HG02678 (cell line): ENCODE data around the gene AUTS2.

Source experiments
- ATAC-seq: cut with Tn5 transposase; IDR thresholded peaks from one replicate; pipeline ENCODE4 v1.9.1; 2021; ENCODE audit warnings: mild to moderate bottlenecking, moderate library complexity; ENCODE audit not compliant: unreplicated experiment

Gene AUTS2

GRCh38 chr7:70597066-70597465, 998.8 kb downstream of the AUTS2 start:
- no peak for ATAC-seq

GRCh38 chr7:70598976-70599375, 1000.7 kb downstream of the AUTS2 start:
- no peak for ATAC-seq

GRCh38 chr7:70599446-70600190, 1001.3 kb downstream of the AUTS2 start:
- ATAC-seq = no peak

- no peak for ATAC-seq
Observed at GRCh38 chr7:70600993-70601392, 1002.7 kb downstream of the AUTS2 start.

DNA sequence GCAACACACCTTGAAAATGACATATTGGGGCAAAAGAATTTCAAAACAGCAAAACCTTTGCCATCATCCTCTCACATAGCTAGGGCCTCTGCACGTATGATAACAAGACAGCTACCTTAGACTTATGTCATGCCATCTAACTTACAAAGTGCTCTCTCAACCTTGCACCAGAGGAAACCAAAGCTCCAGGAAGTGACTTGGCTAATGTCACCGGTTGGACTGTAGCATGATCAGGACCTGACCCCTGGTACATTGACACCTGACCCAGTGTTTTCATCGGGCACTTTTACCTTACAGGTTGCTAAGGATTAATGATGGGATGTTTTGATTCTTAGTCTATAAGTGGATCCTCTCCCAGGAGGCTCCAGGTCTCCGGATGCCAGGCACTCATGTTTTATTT, 1003.8 kb downstream of the AUTS2 start:
- ATAC-seq = no peak

GRCh38 chr7:70607281-70607680, 1009.0 kb downstream of the AUTS2 start:
- ATAC-seq = no peak

DNA sequence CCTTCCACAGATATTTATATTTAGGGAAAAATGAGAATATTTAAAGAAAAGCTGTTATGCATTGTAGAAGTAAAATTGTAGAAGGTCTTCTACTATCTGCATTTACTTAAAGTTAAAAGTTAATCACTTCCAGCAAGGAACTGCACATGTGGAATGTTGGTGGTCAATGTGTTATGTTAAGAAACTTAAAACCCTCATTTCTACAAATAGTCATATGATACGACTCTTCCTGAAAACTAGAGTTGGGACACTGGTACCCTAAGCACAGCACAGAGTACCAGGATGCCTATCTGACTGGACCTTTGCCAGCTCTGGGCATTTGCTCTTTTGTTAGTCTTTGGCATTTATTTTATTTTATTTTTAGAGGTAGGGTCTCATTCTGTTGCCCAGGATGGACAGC, 1009.5 kb downstream of the AUTS2 start:
- no peak for ATAC-seq

GRCh38 chr7:70608229-70608628, 1010.0 kb downstream of the AUTS2 start:
- no peak for ATAC-seq

- no peak for ATAC-seq
Observed at GRCh38 chr7:70612811-70613210, 1014.5 kb downstream of the AUTS2 start.

GRCh38 chr7:70614237-70615045, 1016.2 kb downstream of the AUTS2 start:
- ATAC-seq = no peak

- ATAC-seq = no peak
Observed at GRCh38 chr7:70615066-70615606, 1016.9 kb downstream of the AUTS2 start.

DNA sequence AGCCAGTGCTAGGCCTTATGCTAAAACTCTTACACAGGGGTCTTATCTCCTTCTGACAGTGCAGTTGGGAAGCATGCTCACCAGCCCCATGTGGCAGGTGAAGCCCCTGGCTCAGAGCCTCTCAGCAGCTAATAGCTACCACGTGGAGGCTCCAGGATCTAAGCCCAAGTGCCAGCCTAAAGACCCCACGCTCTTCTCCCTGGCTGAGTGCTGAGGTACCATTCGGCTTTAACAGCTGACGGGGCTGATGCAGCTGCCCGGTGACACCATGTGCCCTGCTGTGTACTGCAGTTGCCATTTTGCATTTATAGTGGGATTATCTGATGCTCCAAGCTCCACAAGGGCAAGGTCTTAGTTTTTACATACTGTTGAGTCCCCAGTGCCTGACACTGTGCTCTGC, 1017.9 kb downstream of the AUTS2 start:
- ATAC-seq = no peak

DNA sequence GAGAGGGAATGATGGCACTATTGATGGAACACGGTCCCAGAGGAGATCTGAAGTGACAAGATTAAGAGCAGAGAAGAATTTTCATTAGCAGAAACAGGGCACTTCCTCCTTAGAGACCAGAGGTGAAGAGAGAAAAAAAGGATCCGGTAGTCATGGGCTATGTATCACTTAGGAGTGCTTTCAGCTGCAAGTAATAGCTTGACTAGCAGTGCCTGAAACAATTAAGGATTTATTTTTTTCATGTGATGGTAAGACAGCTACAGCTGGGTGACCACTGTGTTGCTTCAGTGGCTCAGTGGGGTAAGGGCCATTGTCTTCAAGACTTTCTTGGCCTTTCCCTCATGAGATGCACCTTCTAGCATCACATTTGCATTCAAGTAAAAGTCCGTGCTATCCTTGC, 1018.5 kb downstream of the AUTS2 start:
- ATAC-seq = no peak

- no peak for ATAC-seq
Observed at GRCh38 chr7:70618020-70618551, 1019.8 kb downstream of the AUTS2 start.

DNA sequence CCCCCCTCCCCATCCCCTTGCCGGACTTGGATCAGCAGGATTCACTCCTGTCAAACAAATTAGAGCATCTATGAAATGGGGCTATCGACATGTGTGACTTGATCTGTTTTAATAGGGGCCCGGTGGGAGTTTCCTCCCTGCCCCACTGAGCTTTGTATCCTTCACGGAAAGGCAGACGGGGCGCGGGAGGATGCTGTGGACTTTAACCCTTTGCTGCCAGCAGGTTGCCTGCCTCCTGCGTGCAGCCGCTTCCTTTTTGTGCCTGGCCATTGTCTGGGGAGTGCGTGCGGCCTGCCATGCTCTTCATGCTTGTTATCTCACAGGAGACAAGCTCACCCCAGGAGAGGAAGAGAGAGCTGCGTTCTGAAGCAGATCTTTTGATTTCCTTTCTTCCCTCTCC, 1020.9 kb downstream of the AUTS2 start:
- ATAC-seq = no peak

- ATAC-seq = no peak
Observed at GRCh38 chr7:70619659-70620058, 1021.4 kb downstream of the AUTS2 start.

DNA sequence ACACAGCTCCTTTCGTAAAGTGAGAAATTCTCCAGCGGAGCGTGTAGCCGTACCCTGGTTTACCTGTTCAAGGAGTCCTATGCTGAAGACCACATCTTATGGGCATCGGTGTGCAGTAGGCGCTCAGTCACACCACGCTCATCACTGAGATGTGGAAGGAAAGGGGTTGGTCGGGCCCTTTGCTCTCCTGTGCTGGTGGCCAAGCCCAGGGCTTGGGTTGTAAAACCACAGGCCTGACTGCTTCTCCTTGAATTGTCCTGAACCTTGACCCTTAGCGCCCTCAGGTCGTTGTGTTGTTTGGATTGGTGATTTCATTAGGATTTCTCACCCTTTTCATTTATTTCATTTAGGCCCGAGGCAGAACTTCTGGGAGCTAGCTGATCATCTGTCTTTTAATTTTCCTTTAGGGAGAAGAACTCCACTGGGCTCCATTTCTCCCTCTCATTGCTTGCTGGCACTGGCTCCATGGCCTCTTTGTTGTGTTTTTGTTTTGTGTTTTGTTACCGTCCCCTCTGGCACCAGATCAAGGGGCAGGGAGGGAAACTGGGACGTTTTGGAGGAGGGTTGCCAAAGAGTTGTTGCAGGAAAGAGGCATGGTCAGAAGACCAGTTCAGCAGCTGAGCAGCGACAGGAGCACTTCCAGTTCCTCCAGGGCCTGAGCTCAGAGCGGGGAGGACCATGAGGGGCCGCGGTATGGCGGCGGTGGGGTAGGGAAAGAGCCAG, 1022.2 kb downstream of the AUTS2 start:
- ATAC-seq = no peak

GRCh38 chr7:70621954-70622600, 1023.8 kb downstream of the AUTS2 start:
- no peak for ATAC-seq

- no peak for ATAC-seq
Observed at GRCh38 chr7:70622936-70623335, 1024.7 kb downstream of the AUTS2 start.

DNA sequence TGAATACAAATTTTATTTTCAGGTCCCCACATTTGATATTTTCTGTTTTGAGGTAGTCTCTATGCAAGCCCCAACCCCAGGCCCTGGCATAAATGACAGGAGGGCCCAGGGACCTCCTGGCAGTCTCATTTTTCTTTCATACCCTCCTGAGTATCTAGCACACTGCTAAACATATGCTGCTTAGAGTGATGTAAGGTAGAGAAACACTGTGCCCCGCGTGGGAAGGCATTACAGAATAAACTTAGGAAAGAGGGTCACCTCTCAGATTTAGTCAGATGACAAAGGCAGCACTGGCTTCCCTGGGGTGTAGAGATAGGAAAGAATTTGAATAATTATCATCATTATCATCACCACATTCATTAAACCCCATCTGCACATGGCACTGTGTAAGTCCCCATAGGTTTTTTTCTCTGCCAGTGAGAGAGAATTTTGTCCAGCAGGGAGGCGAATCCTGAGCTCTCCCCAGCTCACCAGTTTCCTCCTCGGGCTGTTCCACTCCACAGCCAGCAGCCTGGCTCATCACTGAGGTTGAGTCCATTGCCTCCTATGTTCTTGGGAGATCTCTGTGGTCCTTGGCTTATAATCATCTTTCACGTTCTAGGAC, 1026.3 kb downstream of the AUTS2 start:
- ATAC-seq = no peak
